ENCODE results near the gene XRRA1. TPM values are rescaled to one million over a fixed set of nuclear protein-coding genes. Genes with fewer than 3 reads are reported as not detected.

The XRRA1 gene
- total and polyA plus RNA-seq, 8 donors: 2.1 to 57.7 (median 6.5) TPM

DNA sequence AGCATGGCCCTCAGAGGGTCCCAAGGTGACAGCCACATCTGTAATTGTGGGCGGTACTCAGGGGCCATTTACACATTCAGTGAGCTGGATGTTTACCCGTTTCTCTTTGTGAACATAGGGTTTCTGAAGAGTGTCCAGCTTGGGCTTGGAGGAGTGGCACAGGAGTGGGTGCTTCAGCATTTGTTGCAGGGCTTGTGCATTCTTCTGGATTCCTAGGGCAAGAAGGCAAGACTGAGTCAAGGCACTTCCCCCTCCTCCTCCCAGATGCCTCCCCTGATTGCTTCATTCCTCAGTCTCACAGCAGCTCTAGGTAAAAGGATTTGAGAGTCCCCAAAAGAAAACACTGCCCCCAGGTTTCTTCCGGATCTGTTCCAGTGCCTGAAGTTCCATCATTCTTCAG lies 104.8 kb downstream of the XRRA1 start:
- intact Hi-C loops (cut with DNase I; ENCODE audit: low total_unique reads): no loop called here
- Histone ChIP-seq H3K4me3 (no peak overlapping the region), H3K36me3 (peaks cover 8 to 82% (median 60%) of the 10 kb centered on the region in 4 donors), H3K4me1 (no peaks in the 10 kb centered on the region), H3K27me3 (no peaks in the 10 kb centered on the region), H3K9me3 (no peaks in the 10 kb centered on the region), H3K27ac (no peak overlapping the region)
- DNase-seq: no peak
- TF ChIP-seq POLR2A (IDR thresholded peaks at IDR 0.05): no peak
- no peak for TF ChIP-seq EP300 (IDR thresholded peaks at IDR 0.05)
- TF ChIP-seq CTCF (IDR thresholded peaks at IDR 0.05): no peak
- TF ChIP-seq POLR2AphosphoS5 (IDR thresholded peaks at IDR 0.05): no peak
- 89 to 94% (median 91%) methylated on average over 3 of the region's 3 CpGs for WGBS, 5 donors

GRCh38 chr11:74842967-74843366 lies 105.9 kb downstream of the XRRA1 start:
- peaks cover 8 to 80% (median 63%) of the 10 kb centered on the region in 4 donors for H3K36me3 ChIP-seq
- no peak overlapping the region for H3K27ac ChIP-seq
- H3K9me3 ChIP-seq: no peaks in the 10 kb centered on the region
- no peak overlapping the region for H3K4me3 ChIP-seq
- intact Hi-C loops (cut with DNase I; ENCODE audit: low total_unique reads): no loop called here
- H3K27me3 ChIP-seq: no peaks in the 10 kb centered on the region
- WGBS, 5 donors: 90 to 98% (median 97%) methylated on average over 11 to 13 of the region's 13 CpGs
- no peak for DNase-seq
- H3K4me1 ChIP-seq: no peaks in the 10 kb centered on the region
- TF ChIP-seq POLR2A (IDR thresholded peaks at IDR 0.05) (no peak), CTCF (IDR thresholded peaks at IDR 0.05) (no peak), EP300 (IDR thresholded peaks at IDR 0.05) (no peak), POLR2AphosphoS5 (IDR thresholded peaks at IDR 0.05) (no peak)

- WGBS, 5 donors: 47 to 66% (median 54%) methylated on average over 2 of the region's 2 CpGs
These were observed 108.4 kb downstream of the XRRA1 start for GRCh38 chr11:74840486-74840885.

GRCh38 chr11:74839971-74840370 lies 108.9 kb downstream of the XRRA1 start:
- intact Hi-C loops (cut with DNase I; ENCODE audit: low total_unique reads): no loop called here
- Histone ChIP-seq H3K27me3 (no peaks in the 10 kb centered on the region), H3K4me3 (no peak overlapping the region), H3K27ac (no peak overlapping the region), H3K9me3 (no peaks in the 10 kb centered on the region), H3K36me3 (peaks cover 28 to 80% (median 74%) of the 10 kb centered on the region in 4 donors), H3K4me1 (no peaks in the 10 kb centered on the region)
- DNase-seq: no peak
- WGBS, 5 donors: 55 to 86% (median 72%) methylated on average over 2 of the region's 2 CpGs
- TF ChIP-seq CTCF (IDR thresholded peaks at IDR 0.05) (no peak), POLR2A (IDR thresholded peaks at IDR 0.05) (no peak), POLR2AphosphoS5 (IDR thresholded peaks at IDR 0.05) (no peak)

More at GRCh38 chr11:74840486-74840885, 108.4 kb downstream of the XRRA1 start:
- TF ChIP-seq POLR2A (IDR thresholded peaks at IDR 0.05) (no peak), CTCF (IDR thresholded peaks at IDR 0.05) (no peak), EP300 (IDR thresholded peaks at IDR 0.05) (no peak), POLR2AphosphoS5 (IDR thresholded peaks at IDR 0.05) (no peak)
- Histone ChIP-seq H3K36me3 (peaks cover 23 to 80% (median 74%) of the 10 kb centered on the region in 4 donors), H3K27ac (no peak overlapping the region), H3K4me1 (no peaks in the 10 kb centered on the region), H3K4me3 (no peak overlapping the region), H3K27me3 (no peaks in the 10 kb centered on the region), H3K9me3 (no peaks in the 10 kb centered on the region)
- no peak for DNase-seq
- intact Hi-C loops (cut with DNase I; ENCODE audit: low total_unique reads): no loop called here
